Cardiac septum (tissue), 1 donor: ENCODE data around the gene ROR2. TPM values are rescaled to one million over a fixed set of nuclear protein-coding genes. Genes with fewer than 3 reads are reported as not detected.
"Not testable (repeated sequence)": the region's sequence is repeated elsewhere in the genome, so short reads cannot be mapped to it uniquely, and the experiment has no call there.

Source experiments
- DNase-seq: peaks from one replicate; pipeline ENCODE4 v3.0.0-alpha.2; 2020; ENCODE audit warnings: low spot score
- intact Hi-C: fragments of 100-400 bp; cut with DNase I; formaldehyde crosslinking; loops from one replicate; pipeline ENCODE4 v1.14.0; 2022
- total RNA-seq: library from RNA; stranded (reverse); fragmentation: NEBNext Ultra II Directional; extraction: Animal tissue kit (Norgen Biotek cat#: 25700); gene quantifications from one replicate; pipeline ENCODE4 v1.2.1, GENCODE V29; 2021
- donor health status: DM: no; HTN: no; CAD: no.

ROR2 gene
- total RNA-seq, 1 donor from 2014 or later: 0.65 TPM

DNA sequence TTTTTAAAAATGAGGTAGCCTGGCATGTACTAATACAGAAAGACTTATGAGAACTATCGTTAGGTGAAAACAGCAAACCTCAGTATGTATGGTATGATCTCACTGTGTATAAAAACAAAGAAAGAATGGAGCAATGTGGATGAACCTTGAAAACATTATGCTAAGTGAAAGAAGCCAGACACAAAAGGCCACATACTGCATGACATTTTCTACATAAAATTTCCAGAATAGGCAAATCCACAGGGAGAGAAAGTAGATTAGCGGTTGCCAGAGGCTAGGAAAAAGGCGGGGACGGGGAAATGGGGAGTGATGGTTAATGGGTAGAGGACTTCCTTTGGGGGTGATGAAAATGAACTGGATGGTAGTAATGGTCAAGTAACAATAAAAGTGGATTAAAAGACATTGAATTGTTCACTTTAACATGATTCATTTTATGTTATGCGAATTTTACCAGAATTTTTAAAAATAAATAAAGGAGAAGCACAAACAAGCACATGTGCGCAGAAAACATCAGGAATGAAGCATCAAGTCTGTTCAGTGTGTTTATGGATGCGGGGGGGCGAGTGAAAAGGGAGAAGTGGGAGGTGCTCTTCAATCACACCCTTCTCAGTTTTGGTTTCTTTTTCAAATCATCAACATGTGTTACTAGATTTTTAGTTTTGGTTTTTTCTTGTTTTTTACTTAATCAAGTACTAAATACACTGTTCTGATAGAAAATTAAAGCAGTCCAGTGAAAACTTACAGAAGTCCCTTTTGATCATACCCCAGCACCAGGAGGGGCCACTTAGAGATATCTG lies 16.3 kb downstream of the ROR2 start:
- intact Hi-C loops: no loop called here
- no peak for DNase-seq

DNA sequence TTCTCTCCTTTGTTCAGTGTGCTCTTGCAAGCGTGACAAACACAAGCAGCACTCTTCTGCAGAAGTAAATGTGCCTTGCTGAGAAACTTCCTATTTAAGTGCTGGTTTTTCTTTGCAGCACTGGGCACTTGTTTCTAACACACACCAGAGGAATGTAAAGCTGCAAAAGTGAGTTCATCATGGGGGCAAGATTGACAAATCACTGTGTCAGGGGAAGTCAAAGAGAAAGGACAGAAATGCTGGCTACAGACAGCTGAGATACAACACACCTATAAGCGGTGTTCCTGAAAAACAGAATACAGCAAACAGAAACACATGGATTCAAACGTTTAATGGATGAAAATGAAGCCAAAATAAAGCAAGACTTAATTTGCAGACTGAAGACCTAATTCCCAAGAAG lies 19.6 kb downstream of the ROR2 start:
- DNase-seq: no peak
- intact Hi-C loops: no loop called here

DNA sequence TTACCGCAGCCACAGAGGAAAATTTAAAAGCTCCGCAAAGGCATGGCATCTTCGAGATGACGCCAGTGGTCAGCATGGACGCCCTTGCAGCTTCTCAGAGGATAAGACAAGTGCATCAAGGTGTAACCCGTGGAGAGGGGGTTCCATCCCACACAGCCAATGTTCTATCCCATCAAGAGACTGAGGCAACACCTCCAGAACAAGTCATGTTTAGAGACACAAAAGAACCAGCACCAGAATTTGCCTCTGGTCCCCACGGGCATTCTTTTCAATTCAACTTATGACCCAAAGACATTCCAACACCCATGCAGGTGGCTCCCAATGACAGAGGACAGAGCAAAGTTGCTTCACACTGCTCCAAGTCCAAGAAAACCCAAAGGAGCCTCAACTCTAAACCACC lies 20.7 kb downstream of the ROR2 start:
- intact Hi-C loops: no loop called here
- DNase-seq: no peak

DNA sequence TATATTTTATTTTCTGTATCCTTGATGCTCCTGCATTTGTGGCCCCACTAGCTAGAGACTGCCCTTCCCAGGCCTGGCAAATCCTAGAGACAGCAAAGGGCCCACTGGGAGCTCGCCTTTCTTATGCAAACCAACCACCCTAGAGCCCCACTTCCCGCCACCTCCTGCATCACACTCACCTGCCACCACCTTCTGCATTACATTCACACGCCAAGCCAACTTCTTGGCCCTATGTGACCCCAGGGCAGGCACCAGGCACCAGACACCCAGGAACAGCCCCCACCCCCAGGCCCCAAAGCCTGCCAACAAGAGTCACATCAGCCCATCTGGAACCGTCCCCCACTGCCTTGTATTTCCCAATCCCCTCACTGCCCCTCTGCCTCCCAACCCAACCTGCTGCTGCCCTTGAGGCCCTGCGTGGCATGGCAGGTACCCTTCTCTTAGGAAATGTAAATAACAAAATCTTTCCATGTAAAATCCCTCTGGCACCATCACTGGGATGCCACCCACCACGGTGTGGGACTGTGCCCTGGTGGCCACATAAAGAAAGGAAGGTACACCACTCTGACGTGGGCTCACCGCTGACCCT lies 22.0 kb downstream of the ROR2 start:
- DNase-seq: no peak
- intact Hi-C loops: no loop called here

DNA sequence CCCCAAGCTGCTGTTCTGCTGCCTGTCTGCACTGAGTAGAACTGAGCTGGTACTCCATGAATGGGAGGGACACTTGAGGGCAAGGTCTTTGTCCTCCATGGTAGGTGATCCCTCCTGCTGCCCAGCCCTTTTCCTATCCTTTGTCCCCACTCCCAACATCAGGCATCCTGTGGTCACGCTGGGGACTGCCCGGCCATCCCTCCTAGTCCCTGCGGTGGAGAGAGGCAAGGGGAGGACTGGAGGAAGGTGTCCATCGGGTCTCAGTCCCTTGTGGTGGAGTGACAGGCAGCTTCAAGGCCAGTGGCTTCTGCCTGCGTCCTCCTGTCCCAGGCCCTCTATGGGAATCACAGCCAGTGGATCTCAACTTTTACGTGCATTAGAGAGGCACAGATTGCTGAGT lies 25.9 kb downstream of the ROR2 start:
- no peak for DNase-seq
- intact Hi-C loops: no loop called here

- no peak for DNase-seq
- intact Hi-C loops: no loop called here
Measured at GRCh38 chr9:91923145-91923544, 26.9 kb downstream of the ROR2 start.

GRCh38 chr9:91921371-91921770 lies 28.7 kb downstream of the ROR2 start:
- no peak for DNase-seq
- intact Hi-C loops: no loop called here

DNA sequence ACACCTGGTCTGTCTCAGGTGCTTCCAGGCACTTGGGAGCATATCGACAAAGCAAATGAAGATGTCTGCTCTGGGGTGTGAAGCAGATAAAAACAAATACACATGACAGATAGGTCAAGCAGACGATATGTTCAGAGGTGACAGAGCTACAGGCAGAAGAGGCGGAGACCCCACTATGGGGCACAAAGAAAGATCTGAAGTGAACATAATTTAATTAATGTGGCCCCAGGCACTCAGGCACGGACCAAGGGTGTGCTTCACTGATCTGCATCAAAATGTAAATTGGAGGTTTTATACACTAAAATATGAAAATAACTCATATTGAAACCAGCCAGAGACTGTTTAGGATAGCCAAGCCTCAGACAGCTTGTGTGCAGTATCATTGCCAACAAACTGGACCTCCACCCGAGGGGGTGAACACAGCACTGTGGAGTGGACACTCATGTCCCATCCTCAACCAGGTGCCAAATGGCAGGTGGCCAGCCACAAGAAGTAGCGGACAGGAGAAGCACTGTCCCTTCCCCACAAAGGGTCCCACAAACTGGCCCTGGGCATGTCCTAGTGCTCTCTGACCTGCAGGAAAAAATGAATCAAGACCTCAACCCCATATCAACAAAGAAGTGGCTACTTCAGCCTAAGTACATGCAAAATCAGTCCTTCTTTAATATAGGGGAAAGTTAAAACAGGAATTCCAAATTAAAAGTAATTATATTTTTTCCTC lies 29.2 kb downstream of the ROR2 start:
- intact Hi-C loops: no loop called here
- DNase-seq: no peak

GRCh38 chr9:91919621-91920020 lies 30.4 kb downstream of the ROR2 start:
- DNase-seq: no peak
- intact Hi-C loops: no loop called here

GRCh38 chr9:91917436-91917835 lies 32.6 kb downstream of the ROR2 start:
- intact Hi-C loops: no loop called here
- no peak for DNase-seq

GRCh38 chr9:91915524-91916263 lies 34.3 kb downstream of the ROR2 start:
- no peak for DNase-seq
- intact Hi-C loops: no loop called here

DNA sequence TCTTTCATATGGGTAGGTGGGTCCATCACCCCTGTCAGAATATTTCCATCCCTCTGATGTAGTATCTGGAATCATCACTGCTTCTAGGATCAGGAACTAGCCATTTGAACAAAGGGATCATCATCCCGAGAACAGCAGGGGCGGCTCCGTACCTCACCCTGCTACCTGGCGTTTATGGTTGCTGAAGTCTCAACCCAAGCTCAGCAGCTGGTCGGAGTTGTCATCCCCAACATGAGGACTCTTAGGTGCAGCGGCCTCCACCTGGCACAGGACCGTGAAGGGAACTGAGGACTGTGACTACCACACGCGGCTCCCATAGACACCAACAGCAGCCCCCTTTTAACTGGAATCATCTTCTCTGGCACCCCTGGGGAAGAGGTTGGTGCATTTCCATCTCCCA lies 35.1 kb downstream of the ROR2 start:
- intact Hi-C loops: no loop called here
- peak; percentile 57 for DNase-seq

DNA sequence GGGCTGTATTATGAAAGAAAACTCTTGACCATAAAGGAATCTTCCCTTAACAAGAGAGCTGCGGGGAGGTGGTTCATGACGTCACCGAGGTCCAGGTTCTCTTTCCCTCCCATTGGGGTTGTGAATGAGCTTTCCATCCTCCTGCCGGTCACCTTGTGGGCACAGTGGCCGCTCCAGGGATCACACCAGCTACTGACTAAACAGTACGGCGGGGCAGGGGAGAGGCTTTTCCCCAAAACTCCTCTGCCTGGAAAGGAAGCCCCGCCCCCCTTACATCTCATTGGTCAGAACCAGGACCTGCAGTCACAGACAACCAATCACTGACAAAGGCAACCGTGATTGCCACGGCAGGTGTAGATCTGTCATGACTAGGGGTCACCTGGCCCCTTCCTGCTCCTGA lies 35.6 kb downstream of the ROR2 start:
- DNase-seq: peak; percentile 72
- intact Hi-C loops: no loop called here

GRCh38 chr9:91913986-91914385 lies 36.0 kb downstream of the ROR2 start:
- intact Hi-C loops: no loop called here
- no peak for DNase-seq

- intact Hi-C loops: no loop called here
Measured at GRCh38 chr9:91913096-91913495, 36.9 kb downstream of the ROR2 start.

GRCh38 chr9:91911657-91912056 lies 38.4 kb downstream of the ROR2 start:
- no peak for DNase-seq

More at GRCh38 chr9:91913096-91913495, 36.9 kb downstream of the ROR2 start:
- DNase-seq: no peak

GRCh38 chr9:91909256-91909655 lies 40.8 kb downstream of the ROR2 start:
- peak; percentile 54 for DNase-seq
- intact Hi-C loops: not testable (repeated sequence)

More at GRCh38 chr9:91911657-91912056, 38.4 kb downstream of the ROR2 start:
- intact Hi-C loops: no loop called here

- DNase-seq: no peak
- intact Hi-C loops: no loop called here
Measured at GRCh38 chr9:91908746-91909145, 41.3 kb downstream of the ROR2 start.

- intact Hi-C loops: no loop called here
- no peak for DNase-seq
Measured at GRCh38 chr9:91908293-91908623, 41.8 kb downstream of the ROR2 start.
